Measurements from ENCODE around the gene MAPK10.

GRCh38 chr4:86141161-86141560 is 218.7 kb downstream of the MAPK10 start:
- TF ChIP-seq CTCF (IDR thresholded peaks at IDR 0.05 in 4 of 5, conservative IDR thresholded peaks at IDR 0.05 in 1 of 5) (no peak), POLR2A (IDR thresholded peaks at IDR 0.05) (no peak)
